ENCODE measurements around the gene GSC2. TPM values are rescaled to one million over a fixed set of nuclear protein-coding genes. Genes with fewer than 3 reads are reported as not detected.

Gene GSC2
- total RNA-seq, 1 donor from 2014 or later, result not detected

DNA sequence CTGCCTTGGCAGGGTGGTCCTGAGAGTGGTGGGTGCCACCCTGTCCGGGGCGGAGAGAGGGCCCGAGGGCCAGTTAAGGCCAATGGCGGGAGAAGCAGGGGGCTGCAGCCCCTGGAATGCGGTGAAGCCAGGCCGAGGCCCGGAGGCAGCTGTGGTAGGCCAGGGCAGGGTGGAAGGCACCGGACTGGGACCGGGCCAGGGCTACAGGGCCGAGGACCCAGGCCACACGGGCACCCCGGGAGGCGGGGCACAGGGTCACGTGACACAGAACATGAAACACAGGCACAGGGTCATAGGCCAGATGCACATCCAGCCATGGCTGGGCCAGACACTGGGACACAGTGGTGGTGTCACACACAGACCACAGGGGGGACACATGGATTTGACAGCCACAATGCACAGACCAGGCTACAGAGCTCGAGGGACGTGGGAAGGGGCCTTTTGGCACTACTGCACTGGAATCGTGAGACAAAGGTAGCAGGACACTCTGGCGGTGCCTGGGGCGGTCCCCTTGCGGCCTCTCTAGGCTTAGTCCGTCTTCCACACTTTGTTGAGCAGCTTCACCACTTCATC, 25.6 kb upstream of the GSC2 start:
- peaks cover 8% of the 10 kb centered on the region for H3K36me3 ChIP-seq (ENCODE audit: control insufficient read depth, insufficient read depth, low read length)
- TF ChIP-seq CTCF (IDR thresholded peaks at IDR 0.05; ENCODE audit: insufficient read depth, low read length, severe bottlenecking), result no peak
- no peak for DNase-seq (ENCODE audit: low read depth)
- no peaks in the 10 kb centered on the region for H3K27me3 ChIP-seq (ENCODE audit: control insufficient read depth, insufficient read depth, low read length)
- no peak overlapping the region for H3K4me3 ChIP-seq (ENCODE audit: low read depth, low read length)
- no peak for FAIRE-seq

GRCh38 chr22:19175026-19175601, 25.0 kb upstream of the GSC2 start:
- peaks cover under 1% of the 10 kb centered on the region for H3K27me3 ChIP-seq (ENCODE audit: control insufficient read depth, insufficient read depth, low read length)
- peaks cover 8% of the 10 kb centered on the region for H3K36me3 ChIP-seq (ENCODE audit: control insufficient read depth, insufficient read depth, low read length)
- TF ChIP-seq CTCF (IDR thresholded peaks at IDR 0.05; ENCODE audit: insufficient read depth, low read length, severe bottlenecking), result no peak
- FAIRE-seq (no peak), DNase-seq (ENCODE audit: low read depth) (no peak)
- no peak overlapping the region for H3K4me3 ChIP-seq (ENCODE audit: low read depth, low read length)

DNA sequence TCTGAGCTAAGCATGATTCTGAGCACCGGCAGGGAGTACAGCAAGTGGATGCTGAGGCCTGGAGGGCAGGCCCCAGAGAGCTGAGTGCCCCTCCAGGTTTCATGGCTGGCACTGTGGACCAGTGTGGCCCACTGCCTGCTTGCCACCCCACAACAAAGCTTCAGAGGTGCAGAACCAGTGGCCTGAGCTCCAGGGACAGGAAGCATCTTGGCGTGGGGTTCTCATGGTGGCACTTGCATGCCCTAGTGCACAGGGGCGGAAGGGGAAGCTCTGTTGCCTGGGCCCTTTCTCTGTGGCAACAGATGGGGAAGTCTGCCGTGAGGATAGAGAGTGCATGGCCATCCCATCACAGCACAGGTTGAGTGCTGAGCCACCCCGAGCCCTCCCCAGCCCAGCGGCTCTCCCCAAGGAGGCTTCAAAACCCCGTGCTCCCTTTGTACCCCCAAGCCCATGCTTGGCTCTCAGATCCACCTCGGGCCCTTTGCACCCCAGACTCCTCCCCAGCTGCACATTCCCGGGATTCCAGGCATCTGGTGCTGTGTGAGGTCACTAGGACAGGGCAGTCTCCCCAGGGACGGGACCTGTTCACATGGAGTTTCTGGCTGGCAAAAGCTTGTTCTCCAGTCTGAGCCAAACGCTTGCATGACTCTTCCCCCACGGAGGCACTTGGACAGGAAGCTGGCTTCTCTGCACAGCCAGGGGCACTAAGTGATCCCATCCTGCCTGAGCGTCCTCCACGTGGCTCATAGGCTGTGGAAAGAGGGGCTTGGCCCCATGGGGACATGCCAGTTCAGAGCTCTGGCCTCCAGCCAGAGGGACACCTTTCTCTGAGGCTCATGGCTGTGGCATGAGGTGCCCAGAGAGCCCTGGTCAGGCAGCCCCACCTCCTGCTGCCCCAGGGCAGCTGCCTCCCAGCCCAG, 24.3 kb upstream of the GSC2 start:
- Histone ChIP-seq H3K36me3 (ENCODE audit: control insufficient read depth, insufficient read depth, low read length) (peaks cover 8% of the 10 kb centered on the region), H3K4me3 (ENCODE audit: low read depth, low read length) (no peak overlapping the region), H3K27me3 (ENCODE audit: control insufficient read depth, insufficient read depth, low read length) (peaks cover 7% of the 10 kb centered on the region)
- DNase-seq (ENCODE audit: low read depth) (peak; percentile 35), FAIRE-seq (no peak)
- TF ChIP-seq CTCF (IDR thresholded peaks at IDR 0.05; ENCODE audit: insufficient read depth, low read length, severe bottlenecking), result no peak

DNA sequence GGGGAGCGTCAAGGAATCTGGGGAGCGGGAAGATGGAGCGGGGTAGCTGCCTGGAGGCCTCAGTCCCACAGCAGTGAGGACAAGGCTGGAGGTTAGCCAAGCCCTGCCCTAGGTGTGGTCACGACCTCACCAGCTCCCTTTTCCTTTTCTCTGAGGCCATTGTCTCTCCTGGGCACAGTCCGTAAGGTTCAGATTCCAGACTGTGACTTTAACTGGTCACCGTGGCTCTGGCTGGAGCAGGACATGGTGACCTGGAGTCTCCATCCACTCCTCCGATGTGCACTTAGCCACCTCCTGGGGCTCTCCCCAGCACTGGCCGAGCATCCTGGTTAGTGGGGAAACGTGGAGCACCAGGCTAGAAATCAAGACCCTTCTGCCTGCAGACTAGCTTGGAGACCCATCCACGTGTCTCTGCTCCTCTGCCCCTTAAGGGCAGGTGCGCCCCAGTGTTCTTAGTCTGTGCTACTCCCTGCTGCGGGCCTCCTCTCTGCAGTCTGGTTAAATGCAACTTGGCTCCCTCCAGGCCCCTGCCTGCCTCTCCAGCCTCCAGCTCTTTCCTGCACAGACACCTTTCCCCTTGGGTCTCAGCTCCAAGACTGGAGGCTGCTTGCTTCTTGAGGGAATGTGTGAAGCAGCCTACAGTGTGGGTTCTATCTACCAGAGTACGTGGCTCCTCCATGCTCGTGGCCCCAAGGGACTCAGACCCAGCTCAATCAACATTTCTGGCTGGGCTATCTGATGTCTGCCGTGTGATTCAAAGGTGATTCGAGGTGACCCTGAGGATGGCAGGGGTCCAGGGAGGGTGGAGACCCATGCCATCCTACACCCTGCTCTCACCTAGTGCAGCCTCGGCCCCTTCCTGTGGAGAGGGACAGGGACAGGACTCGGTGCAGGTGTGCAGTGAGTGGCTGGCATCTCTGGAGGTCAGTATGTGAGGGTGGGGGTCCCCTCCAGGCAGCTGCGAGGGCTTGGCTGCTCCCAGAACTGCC, 23.2 kb upstream of the GSC2 start:
- TF ChIP-seq CTCF (IDR thresholded peaks at IDR 0.05; ENCODE audit: insufficient read depth, low read length, severe bottlenecking), result no peak
- DNase-seq (ENCODE audit: low read depth) (no peak), FAIRE-seq (no peak)
- H3K36me3 ChIP-seq (ENCODE audit: control insufficient read depth, insufficient read depth, low read length), result peaks cover 8% of the 10 kb centered on the region
- no peak overlapping the region for H3K4me3 ChIP-seq (ENCODE audit: low read depth, low read length)
- peaks cover 17% of the 10 kb centered on the region for H3K27me3 ChIP-seq (ENCODE audit: control insufficient read depth, insufficient read depth, low read length)

DNA sequence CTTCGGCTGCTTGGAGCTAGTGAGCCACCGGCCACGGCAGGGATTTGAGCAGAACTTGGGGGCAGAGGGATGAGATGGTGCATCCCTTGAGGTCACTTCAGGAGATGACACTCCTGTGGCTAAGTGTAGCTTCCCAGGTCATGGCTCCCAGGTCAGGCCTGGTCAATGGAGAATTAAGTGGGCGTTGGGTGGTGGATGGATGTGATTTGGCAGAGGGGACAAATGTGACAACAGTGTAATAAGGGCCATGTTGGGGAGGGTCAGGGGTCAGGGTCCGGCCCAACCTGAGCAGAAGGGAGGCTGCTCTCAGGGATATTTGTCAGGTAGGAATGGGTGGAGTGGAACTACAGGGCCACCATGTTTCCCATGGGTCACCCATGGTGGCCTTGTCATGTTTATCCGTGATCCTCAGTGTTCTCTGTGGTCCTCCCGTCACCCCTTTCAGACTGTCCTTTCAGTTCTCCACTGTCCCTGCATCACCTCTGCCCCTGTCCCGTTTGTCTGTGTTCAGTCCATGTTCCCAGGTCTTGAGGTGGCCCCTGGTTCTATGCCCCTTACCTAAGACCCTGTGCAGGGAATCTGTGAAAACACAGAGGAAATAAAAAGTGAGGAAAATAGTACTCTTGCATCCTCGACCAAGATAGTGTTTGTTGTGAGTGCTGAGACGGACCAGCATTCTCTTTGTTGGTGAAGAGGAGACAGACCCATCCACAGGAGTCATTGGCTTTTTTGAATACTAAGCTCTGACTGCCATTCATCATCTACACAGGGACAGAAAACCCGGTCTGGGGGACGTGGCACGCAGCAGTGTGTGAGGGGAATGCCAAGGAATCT, 22.3 kb upstream of the GSC2 start:
- FAIRE-seq, result no peak
- Histone ChIP-seq H3K36me3 (ENCODE audit: control insufficient read depth, insufficient read depth, low read length) (peaks cover 8% of the 10 kb centered on the region), H3K27me3 (ENCODE audit: control insufficient read depth, insufficient read depth, low read length) (peaks cover 23% of the 10 kb centered on the region), H3K4me3 (ENCODE audit: low read depth, low read length) (peak overlapping the region; percentile 83)
- no peak for TF ChIP-seq CTCF (IDR thresholded peaks at IDR 0.05; ENCODE audit: insufficient read depth, low read length, severe bottlenecking)
- DNase-seq (ENCODE audit: low read depth), result no peak
